NCI-H1105 treated with DMSO at 0.1 percent for 48 hours (cell line): ENCODE results near the gene SLC44A4.
A peak's percentile ranks its signal among the peaks of the same experiment; 100 is the strongest.
"Not testable (repeated sequence)": the region's sequence is repeated elsewhere in the genome, so short reads cannot be mapped to it uniquely, and the experiment has no call there.

Experiments
- DNase-seq: peaks from one replicate; lab custom pipeline; 2025; lab: John Stamatoyannopoulos, UW

SLC44A4 gene

GRCh38 chr6:31827286-31828079 is 51.3 kb downstream of the SLC44A4 start, which contains the start of gene HSPA1B:
Gene HSPA1B, plus strand, starts transcription at chr6:31827738. Its CDS starts 213 bp downstream, at chr6:31827951.
- peak; percentile 100 for DNase-seq

GRCh38 chr6:31826793-31827285 is 52.0 kb downstream of the SLC44A4 start:
- DNase-seq = peak; percentile 83

GRCh38 chr6:31825553-31825952 is 53.2 kb downstream of the SLC44A4 start:
- DNase-seq = no peak

- DNase-seq = not testable (repeated sequence)
Observed at GRCh38 chr6:31823592-31824196, 55.1 kb downstream of the SLC44A4 start.

GRCh38 chr6:31822036-31822821 is 56.6 kb downstream of the SLC44A4 start:
- DNase-seq = no peak

- peak; percentile 31 for DNase-seq
Observed at GRCh38 chr6:31821301-31822035, 57.3 kb downstream of the SLC44A4 start.

- DNase-seq = not testable (repeated sequence)
Observed at GRCh38 chr6:31820399-31820798, 58.4 kb downstream of the SLC44A4 start.

- DNase-seq = no peak
Observed at GRCh38 chr6:31819871-31820299, 58.9 kb downstream of the SLC44A4 start.

- not testable (repeated sequence) for DNase-seq
Observed at GRCh38 chr6:31817929-31818511, 60.8 kb downstream of the SLC44A4 start.

GRCh38 chr6:31817133-31817928 is 61.5 kb downstream of the SLC44A4 start:
- DNase-seq = not testable (repeated sequence)

- DNase-seq = peak; percentile 96
Observed at GRCh38 chr6:31815025-31815838, 63.6 kb downstream of the SLC44A4 start, which contains the start of the genes HSPA1A and HSPA1L. Gene HSPA1A, plus strand, starts transcription at chr6:31815543. Its CDS starts 214 bp downstream, at chr6:31815757. Gene HSPA1L, minus strand, starts transcription at chr6:31815283. Its CDS starts 3,311 bp downstream, at chr6:31811972.

GRCh38 chr6:31814677-31815024 is 64.1 kb downstream of the SLC44A4 start:
- peak; percentile 96 for DNase-seq

- DNase-seq = no peak
Observed at GRCh38 chr6:31813465-31813849, 65.3 kb downstream of the SLC44A4 start.
